LHCN-M2 (cell line): ENCODE measurements around the gene PSG5. TPM values are rescaled to one million over a fixed set of nuclear protein-coding genes. Genes with fewer than 3 reads are reported as not detected.
"Not testable (repeated sequence)": the region's sequence is repeated elsewhere in the genome, so short reads cannot be mapped to it uniquely, and the experiment has no call there.

Experiments
- DNase-seq: peaks from one replicate; pipeline ENCODE4 v3.0.0-alpha.2; 2012; ENCODE audit warnings: low read depth
- polyA plus RNA-seq: library from polyadenylated mRNA; unstranded; fragments of >200 nt; gene quantifications from one replicate; pipeline ENCODE4 v1.2.1, GENCODE V29; 2012; ENCODE audit warnings: missing spikeins
- total RNA-seq: library from RNA; depleted of rRNA; stranded (reverse); fragments of >200 nt; gene quantifications from 2 replicates; pipeline ENCODE4 v1.2.3, GENCODE V29; 2014; rRNA removed

Gene PSG5
- total RNA-seq, result 0.52 and 0.64 TPM in 2 replicates
- polyA plus RNA-seq, result 1.7 TPM

DNA sequence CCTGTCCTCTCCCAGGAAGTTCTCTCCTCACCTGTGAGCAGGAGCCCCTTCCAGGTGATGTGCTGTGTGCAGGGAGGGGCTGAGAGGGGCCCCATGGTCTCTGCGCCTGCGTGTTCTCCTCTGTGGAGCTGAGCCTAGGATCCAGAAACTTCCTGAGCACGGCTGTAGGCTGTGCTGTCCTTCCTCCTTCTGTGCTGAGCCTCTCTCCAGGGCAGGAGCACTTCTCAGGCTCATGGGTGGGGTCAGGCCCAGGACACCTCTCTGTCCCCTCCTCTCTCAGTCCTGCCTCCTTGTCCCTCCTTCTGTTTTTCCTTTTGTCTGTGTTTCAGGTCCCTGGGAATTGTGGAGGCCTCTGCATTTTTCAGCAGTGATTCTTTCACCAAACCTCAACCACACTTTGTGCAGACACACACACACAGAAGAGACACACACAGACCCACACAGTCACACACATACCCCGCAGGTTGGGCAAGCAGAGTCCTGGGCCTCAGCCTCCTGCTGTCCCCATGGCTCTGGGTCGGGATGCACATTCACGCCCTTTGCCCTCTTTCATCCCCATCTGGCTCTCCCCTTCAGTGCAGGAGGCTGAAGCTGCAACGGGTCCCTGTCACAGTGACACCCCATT, at the start of gene PSG5:
Gene PSG5 (minus strand): TSS at position 226 of the 625 bp plus-strand sequence. CDS start 131 bp downstream, at position 95.
- DNase-seq, result not testable (repeated sequence)

DNA sequence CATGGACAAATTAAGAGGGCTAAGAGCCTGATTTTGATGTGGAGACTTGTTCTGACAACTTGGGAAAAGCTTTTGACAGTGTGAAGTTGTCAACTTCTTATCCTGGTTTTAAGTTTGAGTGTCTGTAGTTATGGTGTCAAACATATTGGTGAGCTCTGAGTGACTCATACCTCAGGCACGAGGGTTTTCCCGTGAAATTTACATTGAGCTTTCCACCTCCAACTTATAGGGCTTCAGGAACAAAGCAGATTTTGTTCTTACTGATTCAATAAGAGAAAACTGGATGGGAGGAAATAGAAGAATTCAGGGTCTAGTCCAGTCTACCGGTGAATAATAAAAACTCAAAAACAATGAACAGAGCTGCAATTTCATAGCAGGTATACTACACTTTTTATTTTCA, 49.4 kb upstream of the PSG5 start:
- DNase-seq, result not testable (repeated sequence)

DNA sequence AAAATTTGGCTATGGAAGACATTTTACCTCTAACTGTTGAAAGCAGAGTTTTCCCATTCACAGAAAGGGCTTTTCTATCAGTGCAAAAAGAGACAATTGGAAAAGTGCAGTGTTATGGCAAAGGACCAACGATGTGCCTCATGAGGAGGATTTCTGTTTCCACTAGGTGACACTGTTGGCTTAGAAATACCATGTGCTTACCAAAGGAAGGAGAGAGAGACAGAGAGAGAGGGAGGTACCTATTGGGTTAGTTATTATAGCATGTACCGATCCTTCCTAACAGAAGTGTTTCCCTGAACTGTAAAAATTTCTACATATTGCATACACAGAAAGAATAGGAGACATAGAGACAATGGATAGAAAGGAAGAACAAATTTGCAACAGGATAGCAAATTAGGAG, 43.0 kb upstream of the PSG5 start:
- DNase-seq, result peak; percentile 9

DNA sequence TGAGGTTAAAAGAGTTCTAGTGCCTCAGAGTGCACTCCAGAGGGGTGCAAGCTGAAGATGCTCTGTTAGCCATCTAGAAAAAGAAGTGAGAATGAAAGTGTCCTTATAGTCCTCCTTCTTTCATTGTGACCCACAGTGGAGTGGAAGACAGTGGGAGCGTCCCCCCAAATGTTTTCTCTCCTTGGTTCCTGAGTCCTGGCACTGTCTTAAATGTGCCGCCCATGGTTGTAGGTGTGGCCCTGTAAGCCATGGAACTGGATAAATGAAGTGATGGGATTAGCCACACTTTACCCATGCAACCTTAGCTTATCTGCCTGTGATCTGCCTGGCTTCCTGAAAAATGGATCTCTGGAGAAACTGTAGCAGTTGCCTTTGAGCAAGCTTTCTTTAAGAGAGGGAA, 42.4 kb upstream of the PSG5 start:
- DNase-seq, result not testable (repeated sequence)

DNA sequence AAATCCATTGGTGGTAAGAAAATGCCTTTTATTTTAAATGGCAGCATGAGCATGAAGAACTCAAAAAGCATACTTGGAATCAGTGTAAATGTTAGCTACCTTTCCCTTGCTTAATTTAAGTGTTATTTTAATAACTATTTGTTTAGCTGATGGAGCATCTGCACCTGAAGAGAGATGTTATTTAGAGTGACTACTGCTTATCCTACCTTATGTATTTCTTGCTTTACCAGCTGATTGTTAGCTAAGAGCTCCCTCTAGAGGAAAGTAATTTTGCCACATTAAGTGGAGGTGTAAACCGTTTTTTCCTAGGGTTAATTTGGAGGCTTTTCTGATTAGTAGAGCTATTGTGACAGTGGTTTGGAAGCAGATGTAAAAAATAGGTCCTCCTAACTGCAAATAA, 40.6 kb upstream of the PSG5 start:
- DNase-seq, result not testable (repeated sequence)

DNA sequence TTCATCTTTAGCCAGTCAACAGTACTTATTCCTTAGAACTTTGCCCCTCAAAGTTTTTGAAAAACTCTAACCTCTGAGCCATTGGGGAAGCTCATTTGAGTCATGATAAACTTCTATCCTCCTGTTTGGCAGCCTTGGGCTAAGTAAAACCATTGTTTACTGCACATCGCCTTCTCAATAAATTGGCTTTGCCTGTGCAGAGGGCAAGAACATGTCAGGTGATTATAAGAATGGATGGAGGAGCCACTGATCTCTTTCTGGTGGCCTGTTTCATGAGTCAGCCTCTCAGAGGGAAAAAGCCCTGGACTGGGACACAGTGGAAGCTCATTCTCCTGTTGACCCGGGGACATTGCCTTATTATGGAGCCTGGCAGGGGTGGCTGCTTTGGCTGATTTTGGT, 38.5 kb upstream of the PSG5 start:
- no peak for DNase-seq

DNA sequence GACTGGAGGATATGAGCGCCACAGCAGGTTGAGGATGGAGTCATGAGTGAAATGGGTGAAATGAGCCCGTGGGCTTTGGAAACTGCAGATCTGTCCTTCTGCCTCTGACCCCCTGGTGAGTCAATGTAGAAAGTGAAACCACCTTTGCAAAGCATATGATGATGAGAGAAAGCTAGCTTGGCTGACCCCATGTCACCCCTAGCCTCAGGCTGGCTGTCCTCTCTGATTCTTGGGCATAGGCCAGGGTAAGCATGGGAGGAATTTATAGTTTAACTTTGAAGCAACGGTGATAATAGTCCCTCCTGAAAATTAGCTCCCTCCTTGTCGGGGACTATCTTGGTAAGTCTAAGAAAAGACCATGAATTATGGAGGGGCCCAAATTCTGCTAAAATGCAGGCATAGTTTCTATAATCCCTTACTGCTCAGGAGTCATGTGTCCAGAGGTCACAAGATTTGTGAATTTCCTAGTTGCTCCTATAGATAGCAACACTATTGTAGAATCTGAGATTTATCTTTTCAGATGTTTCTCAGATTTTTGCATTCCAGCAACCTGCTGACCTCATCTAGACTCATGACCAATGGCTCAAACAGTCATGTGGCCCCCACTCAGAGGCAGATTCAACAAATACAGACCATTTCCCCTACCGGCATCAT, 38.0 kb upstream of the PSG5 start:
- not testable (repeated sequence) for DNase-seq

DNA sequence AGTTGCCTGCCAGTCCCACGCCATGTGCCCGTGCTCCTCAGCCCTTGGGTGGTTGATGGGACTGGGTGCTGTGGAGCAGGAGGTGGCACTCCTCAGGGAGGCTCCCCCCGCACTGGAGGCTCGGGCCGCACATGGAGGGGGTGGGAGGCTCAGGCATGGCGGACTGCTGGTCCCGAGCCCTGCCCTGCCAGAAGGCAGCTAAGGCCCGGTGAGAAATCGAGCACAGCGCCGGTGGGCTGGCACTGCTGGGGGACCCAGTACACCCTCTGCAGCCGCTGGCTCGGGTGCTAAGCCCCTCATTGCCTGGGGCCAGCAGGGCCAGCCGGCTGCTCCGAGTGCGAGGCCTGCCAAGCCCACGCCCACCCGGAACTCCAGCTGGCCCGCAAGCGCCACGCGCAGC, 35.6 kb upstream of the PSG5 start:
- DNase-seq, result not testable (repeated sequence)

DNA sequence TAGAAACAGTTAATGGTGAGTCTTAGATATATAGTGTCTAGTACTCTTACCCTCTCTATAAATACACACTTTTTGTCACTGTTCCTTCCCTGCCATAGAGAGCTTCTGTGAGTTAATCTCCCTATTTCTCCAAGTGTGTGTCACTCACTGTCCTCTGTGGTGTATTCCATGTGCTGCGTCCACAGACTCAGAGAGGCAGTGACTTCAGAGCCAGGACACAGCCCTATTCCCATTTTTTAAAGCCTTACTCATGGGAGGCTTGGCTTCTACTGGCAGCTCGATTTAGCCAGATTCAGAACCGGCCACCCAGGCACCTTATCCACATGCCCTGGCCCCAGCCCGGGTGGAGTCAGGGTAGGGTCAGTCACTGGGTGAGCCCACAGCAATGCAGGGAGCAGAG, 32.8 kb upstream of the PSG5 start:
- not testable (repeated sequence) for DNase-seq

DNA sequence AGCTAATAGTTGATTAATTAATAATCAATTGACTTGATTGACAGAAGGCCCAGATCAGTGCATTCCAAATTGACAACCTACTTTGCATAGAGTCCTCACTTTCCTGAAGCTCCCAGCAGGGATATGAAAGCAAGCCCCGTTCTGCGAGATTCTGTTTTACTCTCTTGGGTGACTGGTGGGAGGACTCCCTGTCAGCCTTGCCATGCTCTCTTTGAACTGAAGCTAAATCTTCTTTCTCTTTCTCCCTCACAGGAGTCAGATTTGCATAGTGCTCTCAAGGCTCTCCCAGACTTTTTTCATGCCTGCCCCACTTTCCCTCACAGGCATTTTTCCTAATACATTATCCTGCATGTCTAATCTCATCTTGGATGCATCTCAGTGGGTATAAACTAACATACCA, 29.5 kb upstream of the PSG5 start:
- not testable (repeated sequence) for DNase-seq

DNA sequence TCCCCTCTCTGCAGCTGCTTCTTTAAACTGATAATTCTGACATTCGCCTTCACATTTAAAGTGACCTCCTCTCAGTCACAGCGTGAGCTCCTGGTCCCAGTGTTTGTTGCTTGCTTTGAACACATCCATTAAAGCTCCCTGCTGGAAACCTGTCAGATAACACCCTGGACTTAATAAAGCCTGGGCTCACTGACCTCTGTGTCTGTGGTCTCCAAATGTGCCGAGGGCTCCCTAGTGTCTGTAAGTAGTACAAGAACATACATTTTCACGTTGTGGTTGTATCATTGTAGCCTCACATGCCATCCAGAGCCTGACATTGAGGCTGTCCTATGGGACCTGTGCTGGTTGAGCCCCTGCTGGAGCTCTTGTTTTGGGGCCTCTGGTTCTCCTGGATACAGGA, 21.7 kb upstream of the PSG5 start:
- DNase-seq, result no peak

DNA sequence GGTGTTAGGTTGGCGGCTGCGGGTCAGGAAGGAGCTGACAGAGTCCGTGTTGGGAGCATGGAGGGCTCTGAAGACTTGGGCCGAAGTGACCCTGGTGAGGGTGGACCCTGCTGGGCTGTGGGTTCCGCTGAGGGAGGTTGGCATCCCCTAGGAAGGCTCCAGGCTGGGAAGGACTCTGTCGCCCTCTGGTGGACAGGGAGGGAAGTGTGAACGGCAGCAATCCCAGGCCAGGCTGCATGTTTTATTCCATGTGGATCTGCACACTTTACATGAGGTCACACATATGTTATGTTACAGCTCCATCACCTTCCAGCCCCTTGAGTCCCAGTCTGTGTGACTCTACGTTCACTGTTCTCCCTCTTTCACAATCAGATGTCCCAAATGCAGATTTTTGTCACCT, 20.8 kb upstream of the PSG5 start:
- not testable (repeated sequence) for DNase-seq

DNA sequence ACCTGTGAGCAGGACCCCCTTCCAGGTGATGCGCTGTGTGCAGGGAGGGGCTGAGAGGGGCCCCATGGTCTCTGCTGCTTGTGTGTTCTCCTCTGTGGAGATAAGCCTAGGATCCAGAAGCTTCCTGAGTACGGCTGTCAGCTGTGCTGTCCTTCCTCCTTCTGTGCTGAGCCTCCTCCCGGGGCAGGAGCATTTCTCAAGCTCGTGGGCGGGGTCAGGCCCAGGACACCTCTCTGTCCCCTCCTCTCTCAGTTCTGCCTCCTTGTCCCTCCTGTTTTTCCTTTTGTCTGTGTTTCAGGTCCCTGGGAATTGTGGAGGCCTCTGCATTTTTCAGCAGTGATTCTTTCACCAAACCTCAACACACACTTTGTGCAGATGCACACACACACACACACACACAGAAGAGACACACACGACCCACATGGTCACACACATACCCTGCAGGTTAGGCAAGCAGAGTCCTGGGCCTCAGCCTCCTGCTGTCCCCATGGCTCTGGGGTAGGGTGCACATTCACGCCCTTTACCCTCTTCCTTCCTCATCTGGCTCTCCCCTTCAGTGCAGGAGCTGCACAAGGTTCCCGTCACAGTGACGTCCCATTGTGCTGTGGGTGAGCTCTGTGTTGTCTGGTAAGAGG, 19.3 kb upstream of the PSG5 start, which contains the start of gene PSG4:
Gene PSG4 (minus strand): TSS at position 168 of the 635 bp plus-strand sequence. CDS start 102 bp downstream, at position 66.
- not testable (repeated sequence) for DNase-seq

DNA sequence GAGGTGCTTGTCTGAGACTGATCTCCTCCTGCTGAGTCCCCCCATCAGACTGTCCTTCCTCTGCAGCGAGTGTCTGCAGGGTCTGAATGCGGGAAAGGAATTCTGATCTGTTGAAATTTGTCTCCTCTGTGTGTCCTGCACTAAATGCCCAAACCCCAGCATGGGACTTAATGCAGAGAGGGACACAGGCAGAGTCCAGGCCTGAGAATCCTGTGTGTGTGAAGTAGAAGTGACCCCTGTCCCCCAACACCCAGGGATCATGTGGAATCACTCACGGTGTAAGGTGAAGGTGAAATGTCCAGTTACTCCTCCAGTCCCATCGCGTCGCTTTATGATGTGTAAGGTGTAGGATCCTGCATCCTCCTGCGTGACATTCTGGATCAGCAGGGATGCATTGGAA, 17.3 kb upstream of the PSG5 start:
- DNase-seq, result not testable (repeated sequence)

DNA sequence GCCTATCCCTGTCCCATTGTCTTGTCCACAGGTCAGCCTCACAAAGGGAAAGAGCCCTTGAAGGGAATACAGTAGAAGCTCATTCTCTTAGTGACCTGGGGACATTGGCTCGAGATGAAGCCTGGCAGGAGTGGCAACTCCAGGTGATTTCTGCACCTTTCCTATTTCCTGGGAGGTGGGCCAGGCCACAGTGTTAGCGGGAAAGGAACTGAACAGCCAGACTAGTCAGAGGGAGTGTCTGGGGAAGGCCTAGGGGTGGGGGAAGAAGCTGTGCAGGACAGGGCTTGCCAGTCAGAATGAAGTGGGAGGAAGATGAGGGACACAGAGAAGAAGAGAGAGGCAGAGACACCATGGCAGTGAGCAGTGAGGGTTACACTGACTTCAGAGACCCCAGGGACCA, 15.6 kb upstream of the PSG5 start:
- not testable (repeated sequence) for DNase-seq

DNA sequence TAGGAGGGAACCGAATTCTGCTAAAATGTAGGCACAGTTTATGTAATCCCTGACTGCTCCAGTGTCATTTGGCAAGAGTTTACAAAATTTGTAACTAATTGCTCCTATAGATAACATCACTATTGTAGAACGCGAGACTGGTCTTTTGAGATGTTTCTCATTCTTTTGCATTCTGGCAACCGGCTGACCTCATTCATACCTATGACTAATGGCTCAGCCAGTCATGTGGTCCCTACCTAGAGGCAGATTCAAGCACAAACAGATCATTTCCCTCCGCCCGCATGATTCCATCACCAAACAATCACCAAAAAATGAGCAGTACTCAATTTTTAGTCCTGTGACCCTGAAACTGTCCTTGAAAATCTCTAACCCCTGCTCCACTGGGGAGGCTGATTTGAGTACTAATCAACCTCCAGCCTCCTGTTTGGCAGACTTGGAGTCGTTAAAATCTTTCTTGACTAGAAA, 15.0 kb upstream of the PSG5 start:
- peak; percentile 37 for DNase-seq

DNA sequence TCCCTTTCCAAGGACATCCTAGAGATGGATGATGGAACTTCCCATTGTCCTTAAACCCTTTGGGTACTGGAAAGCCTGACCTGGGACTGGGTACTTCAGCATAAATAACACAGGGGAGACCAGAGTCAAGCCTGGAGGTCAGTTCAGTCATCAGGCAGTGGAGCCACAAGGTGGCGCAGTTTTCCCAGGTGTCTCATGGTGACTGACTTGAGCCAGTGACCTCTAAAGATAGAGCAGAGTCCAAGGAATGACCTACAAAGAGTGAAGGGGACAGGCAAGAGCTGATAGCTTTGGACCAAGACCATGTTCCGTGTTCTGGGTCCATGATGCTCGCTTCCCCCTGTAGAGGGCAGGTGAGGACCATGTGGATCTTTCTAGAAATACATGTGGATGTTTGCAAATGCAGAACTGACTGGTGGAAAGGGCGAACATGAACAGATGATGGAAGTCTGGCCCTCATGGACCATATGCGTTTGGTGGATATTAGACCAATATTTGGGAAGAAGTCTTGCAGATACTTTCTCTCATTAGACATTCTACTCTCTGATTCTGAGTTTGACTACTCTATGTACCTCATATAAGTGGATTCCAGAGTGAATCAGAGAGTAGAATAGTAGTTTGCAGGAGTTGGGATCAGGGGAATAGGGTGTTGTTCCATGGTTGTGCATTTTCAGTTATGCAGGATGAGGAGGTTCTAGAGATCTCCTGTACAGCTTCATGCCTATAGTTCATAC, 12.5 kb upstream of the PSG5 start:
- DNase-seq, result not testable (repeated sequence)

DNA sequence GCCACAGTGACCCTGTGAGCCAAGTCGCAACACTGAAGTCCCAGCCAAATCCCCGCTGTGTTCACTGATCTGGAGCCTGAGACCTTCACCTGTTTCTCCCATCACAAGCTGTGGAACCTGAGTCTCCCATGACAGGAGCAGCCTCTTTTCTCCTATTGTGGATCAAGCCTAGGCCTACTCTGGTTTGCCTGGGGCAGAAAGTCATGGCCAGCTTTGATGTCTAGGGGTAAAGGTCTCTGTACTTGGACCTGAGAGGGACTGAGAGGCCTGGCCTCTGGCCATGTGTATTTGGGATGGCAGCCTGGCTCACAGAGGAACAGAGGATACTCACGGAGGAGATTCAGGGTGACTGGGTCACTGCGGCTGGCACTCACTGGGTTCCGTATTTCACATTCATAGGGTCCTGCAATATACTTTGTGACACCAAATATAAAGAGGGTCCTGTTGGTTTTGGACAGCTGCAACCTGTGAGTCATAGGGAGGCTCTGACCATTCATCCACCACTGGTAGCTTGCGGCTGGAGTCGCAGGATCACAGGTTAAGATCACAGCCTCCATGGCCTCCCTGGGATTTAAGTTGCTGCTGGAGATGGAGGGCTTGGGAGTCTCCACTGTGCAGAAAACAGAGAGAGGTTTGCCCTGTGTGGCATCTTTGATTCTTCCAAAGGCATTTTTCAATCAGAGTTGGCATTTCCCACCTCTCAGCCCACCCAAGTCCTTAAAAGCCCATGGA, 11.5 kb upstream of the PSG5 start:
- DNase-seq, result not testable (repeated sequence)

DNA sequence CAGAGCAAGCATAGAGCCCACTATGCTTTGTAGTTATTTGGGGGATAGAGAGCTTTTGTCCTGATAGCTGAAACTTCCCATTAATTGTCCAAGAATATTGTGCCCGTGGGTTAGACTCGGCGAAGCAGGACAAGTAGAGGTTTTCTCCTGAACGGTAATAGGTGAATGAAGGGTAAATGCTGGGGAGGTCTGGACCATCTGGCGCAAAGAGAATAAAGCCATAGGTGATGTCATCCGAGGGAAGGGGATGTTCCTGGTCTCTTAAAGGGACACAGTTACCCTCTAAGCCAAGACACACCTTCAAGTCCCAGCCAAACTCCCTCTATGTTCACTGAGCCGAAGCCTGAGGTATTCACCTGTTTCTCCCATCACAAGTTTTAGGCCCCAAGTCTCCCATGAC, 8.1 kb upstream of the PSG5 start:
- not testable (repeated sequence) for DNase-seq

DNA sequence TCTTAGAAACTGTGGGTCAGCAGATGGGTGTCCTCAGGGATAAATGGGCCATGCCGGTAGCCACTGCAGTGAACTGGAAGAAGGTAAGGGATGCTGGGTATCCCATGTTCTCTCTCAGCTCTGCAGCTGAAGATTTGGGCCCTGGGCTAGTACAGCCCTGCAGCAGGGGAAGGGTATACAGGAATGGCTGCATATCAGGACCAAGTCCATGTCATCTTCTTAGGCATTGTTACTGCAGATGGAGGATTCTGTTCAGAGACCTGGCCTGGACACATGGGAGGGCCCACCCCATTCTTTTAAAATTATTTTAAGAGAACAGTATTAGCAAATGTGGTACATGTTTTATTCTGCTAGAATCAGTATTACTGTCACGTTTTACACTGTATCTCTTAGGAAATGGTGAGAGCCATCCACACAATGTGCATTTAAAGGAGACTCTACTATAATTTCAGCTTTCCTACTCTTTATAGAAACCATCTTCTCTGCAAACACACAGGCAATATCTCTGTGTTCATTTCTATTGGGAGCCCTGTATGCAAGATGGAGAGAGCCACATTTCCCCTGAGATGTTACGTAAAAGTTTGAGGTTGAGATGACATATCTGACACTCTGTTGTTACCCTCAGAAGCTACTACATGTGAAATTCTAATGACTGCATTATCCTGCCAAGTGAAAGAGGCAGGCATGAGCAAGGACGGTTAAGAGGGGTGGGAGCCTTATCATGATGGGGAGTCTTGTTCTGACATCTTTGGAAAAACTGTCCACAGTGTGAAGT, 6.2 kb upstream of the PSG5 start:
- DNase-seq, result not testable (repeated sequence)
